HepG2 (cell line): Measurements from ENCODE around the gene CIAPIN1. TPM values are rescaled to one million over a fixed set of nuclear protein-coding genes. Genes with fewer than 3 reads are reported as not detected.

Experiments
- ARID2 ChIP-seq: sonication (generic); formaldehyde crosslinking; IDR thresholded peaks from 2 replicates; pipeline ENCODE4 v1.8.1; 2022; ENCODE audit warnings: mild to moderate bottlenecking, missing genetic modification reagents, borderline replicate concordance
- ATM ChIP-seq: fragments of 450-650 bp; IDR thresholded peaks from 2 replicates; pipeline ENCODE4 v1.7.1; 2017; ENCODE audit warnings: mild to moderate bottlenecking, borderline replicate concordance
- ELF3 ChIP-seq: IDR thresholded peaks from 2 replicates; pipeline ENCODE4 v1.6.1; 2016; ENCODE audit warnings: missing genetic modification reagents, missing compliant biosample characterization
- KAT8 ChIP-seq: IDR thresholded peaks from 2 replicates; pipeline ENCODE4 v1.6.1; 2016; ENCODE audit warnings: missing genetic modification reagents, missing compliant biosample characterization
- NR2F6 ChIP-seq, 2 experiments: IDR thresholded peaks; 2 replicates each; pipeline ENCODE4 v1.6.1; 2016; ENCODE audit warnings: antibody characterized with exemption in 1 of 2, mild to moderate bottlenecking in 1 of 2
- PHF5A ChIP-seq: IDR thresholded peaks from one replicate; pipeline ENCODE4 v1.6.1; 2018; ENCODE audit warnings: low read depth, missing genetic modification reagents; ENCODE audit not compliant: unreplicated experiment
- SIN3A ChIP-seq: IDR thresholded peaks from 2 replicates; pipeline ENCODE4 v1.6.1; 2011; ENCODE audit warnings: low read depth, mild to moderate bottlenecking, control low read depth, low read length, borderline replicate concordance
- SOX6 ChIP-seq, 2 experiments: fragments of 450-650 bp in 1 of 2; sonication (generic) in 1 of 2; formaldehyde crosslinking in 1 of 2; IDR thresholded peaks; 2 replicates each; pipeline versions ENCODE4 v1.4.0 to v1.6.1; 2017 to 2020; ENCODE audit warnings: antibody characterized with exemption in 1 of 2, mild to moderate bottlenecking in 1 of 2, missing genetic modification reagents in 1 of 2
- THYN1 ChIP-seq: sonication (generic); formaldehyde crosslinking; IDR thresholded peaks from 2 replicates; pipeline ENCODE4 v1.8.1; 2023; ENCODE audit warnings: low read depth, mild to moderate bottlenecking, moderate library complexity, missing genetic modification reagents, borderline replicate concordance
- TRIM24 ChIP-seq: sonication (generic); formaldehyde crosslinking; IDR thresholded peaks from 2 replicates; pipeline ENCODE4 v1.8.0; 2022; ENCODE audit warnings: mild to moderate bottlenecking, missing genetic modification reagents
- ZFYVE20 ChIP-seq: sonication (generic); formaldehyde crosslinking; IDR thresholded peaks from 2 replicates; pipeline ENCODE4 v1.8.0; 2023; ENCODE audit warnings: low read depth, mild to moderate bottlenecking, moderate library complexity, missing genetic modification reagents, borderline replicate concordance
- ZNF274 ChIP-seq: sonication (generic); formaldehyde crosslinking; IDR thresholded peaks from 2 replicates; pipeline ENCODE4 v1.5.1; 2020; ENCODE audit warnings: mild to moderate bottlenecking, missing genetic modification reagents
- ZNF589 ChIP-seq: sonication (generic); formaldehyde crosslinking; conservative IDR thresholded peaks from 2 replicates; pipeline ENCODE4 v1.8.0; 2022; ENCODE audit warnings: mild to moderate bottlenecking, moderate library complexity, missing genetic modification reagents
- ZNF616 ChIP-seq: sonication (generic); formaldehyde crosslinking; IDR thresholded peaks from 2 replicates; pipeline ENCODE4 v1.5.0; 2020; ENCODE audit warnings: low read depth, mild to moderate bottlenecking, missing genetic modification reagents
- ZNF619 ChIP-seq: sonication (generic); formaldehyde crosslinking; IDR thresholded peaks from 2 replicates; pipeline ENCODE4 v1.4.0; 2020; ENCODE audit warnings: mild to moderate bottlenecking, missing genetic modification reagents
- ZNF7 ChIP-seq: IDR thresholded peaks from 2 replicates; pipeline ENCODE4 v1.6.1; 2016; ENCODE audit warnings: missing biosample characterization, missing genetic modification reagents
- ZNF746 ChIP-seq: sonication (generic); formaldehyde crosslinking; IDR thresholded peaks from 2 replicates; pipeline ENCODE4 v1.8.0; 2022; ENCODE audit warnings: mild to moderate bottlenecking, missing genetic modification reagents
- ZNF782 ChIP-seq: sonication (generic); formaldehyde crosslinking; IDR thresholded peaks from 2 replicates; pipeline ENCODE4 v1.4.0; 2020; ENCODE audit warnings: missing genetic modification reagents, mild to moderate bottlenecking, borderline replicate concordance
- ZNF788 ChIP-seq: sonication (generic); formaldehyde crosslinking; IDR thresholded peaks from 2 replicates; pipeline ENCODE4 v1.5.0; 2020; ENCODE audit warnings: mild to moderate bottlenecking, missing genetic modification reagents, borderline replicate concordance
- ZNF816 ChIP-seq: sonication (generic); formaldehyde crosslinking; IDR thresholded peaks from 2 replicates; pipeline ENCODE4 v1.8.0; 2022; ENCODE audit warnings: missing genetic modification reagents, mild to moderate bottlenecking, borderline replicate concordance
- ZNF879 ChIP-seq: sonication (generic); formaldehyde crosslinking; IDR thresholded peaks from 2 replicates; pipeline ENCODE4 v1.8.1; 2023; ENCODE audit warnings: missing genetic modification reagents
- polyA plus RNA-seq, 8 experiments: library from polyadenylated mRNA; depleted of rRNA in 3 of 8; stranded (reverse) in 7 of 8; unstranded in 1 of 8; fragments of >200 nt; fragmentation: Illumina TruSeq in 4 of 8; extraction: Trizol in 4 of 8; gene quantifications; 2 replicates each; pipeline versions ENCODE4 v1.2.1 to v1.2.3, GENCODE V29; 2011 to 2016; ENCODE audit warnings: low read depth in 4 of 8, missing spikeins in 1 of 8, mixed read lengths in 1 of 8; ENCODE audit not compliant: insufficient read depth in 1 of 8
- total RNA-seq, 5 experiments: library from RNA; depleted of rRNA; stranded (reverse); fragments of >200 nt; fragmentation: Illumina TruSeq; extraction: Trizol; gene quantifications; 2 replicates each; pipeline ENCODE4 v1.2.3, GENCODE V29; 2016; ENCODE audit warnings: low read depth in 1 of 5
- TF ChIP-seq, protein P1 (sequence below): sonication (generic); formaldehyde crosslinking; IDR thresholded peaks from 2 replicates; pipeline ENCODE4 v1.4.0; 2020; ENCODE audit warnings: missing genetic modification reagents, borderline replicate concordance
- TF ChIP-seq, protein P2 (sequence below): sonication (generic); formaldehyde crosslinking; conservative IDR thresholded peaks from 2 replicates; pipeline ENCODE4 v1.8.0; 2022; ENCODE audit warnings: mild to moderate bottlenecking, moderate library complexity, missing genetic modification reagents
- TF ChIP-seq, protein P3 (sequence below): sonication (generic); formaldehyde crosslinking; IDR thresholded peaks from 2 replicates; pipeline ENCODE4 v1.4.0; 2020; ENCODE audit warnings: low read depth, mild to moderate bottlenecking, missing genetic modification reagents

Gene CIAPIN1
- total and polyA plus RNA-seq, 2 of the 13 experiments (the other 11 are each of a cell fraction or from before 2014, with no cell fraction given) = 69.3 to 89.7 TPM

DNA sequence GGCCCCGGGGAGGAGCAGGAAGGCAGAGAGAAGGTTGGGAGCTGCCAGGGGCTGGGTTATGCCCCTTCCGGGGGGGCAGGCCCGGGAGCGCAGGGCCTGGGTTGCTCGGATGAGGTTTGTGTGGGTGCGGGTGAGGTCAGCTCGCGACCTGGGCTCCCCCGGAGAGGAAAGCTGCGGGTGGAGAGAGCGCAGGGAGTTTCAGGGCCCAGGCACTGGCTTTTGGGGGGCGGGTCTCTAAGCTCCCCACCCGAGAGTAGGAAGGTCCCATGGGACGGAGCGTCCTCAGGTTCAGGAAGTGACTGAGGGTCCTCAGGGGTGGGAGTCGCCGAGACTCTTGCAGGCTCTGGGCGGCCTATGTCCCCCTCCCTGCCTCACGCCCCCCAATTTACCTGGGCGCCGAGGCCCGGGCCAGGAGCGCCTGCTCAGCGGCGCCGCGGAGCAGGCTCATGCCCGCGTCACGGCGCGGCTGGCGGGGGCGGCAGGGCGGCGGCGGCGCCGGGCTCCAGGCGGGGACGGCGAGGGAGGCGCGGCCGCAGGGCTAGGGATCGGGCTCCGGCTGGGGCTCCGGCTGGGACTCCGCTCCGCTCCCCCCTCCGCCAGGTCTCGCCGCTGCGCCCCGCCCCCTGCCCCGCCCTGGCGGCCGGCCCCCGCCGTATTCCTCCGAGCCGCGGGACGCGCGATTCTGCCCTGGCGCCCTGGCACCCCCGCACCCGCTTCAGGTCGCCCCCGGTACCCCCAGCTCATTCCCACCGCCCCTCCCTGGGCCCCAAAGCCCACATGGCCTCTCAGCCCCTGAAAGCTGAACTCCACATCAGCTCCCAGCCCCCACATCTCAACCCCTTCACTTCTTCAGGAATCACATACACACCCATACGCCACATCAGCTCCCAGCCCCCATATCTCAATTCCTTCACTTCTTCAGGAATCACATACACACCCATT is 39.0 kb upstream of the CIAPIN1 start, which contains the start of gene DOK4 (continued):
- TF ChIP-seq, protein P1, sequence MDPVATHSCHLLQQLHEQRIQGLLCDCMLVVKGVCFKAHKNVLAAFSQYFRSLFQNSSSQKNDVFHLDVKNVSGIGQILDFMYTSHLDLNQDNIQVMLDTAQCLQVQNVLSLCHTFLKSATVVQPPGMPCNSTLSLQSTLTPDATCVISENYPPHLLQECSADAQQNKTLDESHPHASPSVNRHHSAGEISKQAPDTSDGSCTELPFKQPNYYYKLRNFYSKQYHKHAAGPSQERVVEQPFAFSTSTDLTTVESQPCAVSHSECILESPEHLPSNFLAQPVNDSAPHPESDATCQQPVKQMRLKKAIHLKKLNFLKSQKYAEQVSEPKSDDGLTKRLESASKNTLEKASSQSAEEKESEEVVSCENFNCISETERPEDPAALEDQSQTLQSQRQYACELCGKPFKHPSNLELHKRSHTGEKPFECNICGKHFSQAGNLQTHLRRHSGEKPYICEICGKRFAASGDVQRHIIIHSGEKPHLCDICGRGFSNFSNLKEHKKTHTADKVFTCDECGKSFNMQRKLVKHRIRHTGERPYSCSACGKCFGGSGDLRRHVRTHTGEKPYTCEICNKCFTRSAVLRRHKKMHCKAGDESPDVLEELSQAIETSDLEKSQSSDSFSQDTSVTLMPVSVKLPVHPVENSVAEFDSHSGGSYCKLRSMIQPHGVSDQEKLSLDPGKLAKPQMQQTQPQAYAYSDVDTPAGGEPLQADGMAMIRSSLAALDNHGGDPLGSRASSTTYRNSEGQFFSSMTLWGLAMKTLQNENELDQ (CRISPR knock-in tag) = no peak
- TF ChIP-seq NR2F6 (IDR thresholded peaks at IDR 0.05) = no peak
- no peak for TF ChIP-seq NR2F6 (CRISPR knock-in tag; IDR thresholded peaks at IDR 0.05)
- TF ChIP-seq ZNF616 (CRISPR knock-in tag) = no peak
- TF ChIP-seq ZNF746 (CRISPR knock-in tag) = 0 out of 2 replicates have a peak, but pooled peaks have one; percentile 20
- no peak for TF ChIP-seq ZNF788 (CRISPR knock-in tag)
- no peak for TF ChIP-seq ZNF274 (CRISPR knock-in tag)
- 0 out of 2 replicates have a peak, but pooled peaks have one; percentile 2 for TF ChIP-seq KAT8 (CRISPR knock-in tag)
- TF ChIP-seq SOX6 (IDR thresholded peaks at IDR 0.05) = no peak
- 0 out of 2 replicates have a peak, but pooled peaks have one; percentile 29 for TF ChIP-seq SOX6 (CRISPR knock-in tag; IDR thresholded peaks at IDR 0.05)
- no peak for TF ChIP-seq ATM
- peak; percentile 47; the same call in 1 of the 2 replicates for TF ChIP-seq SIN3A
- no peak for TF ChIP-seq THYN1
- TF ChIP-seq ELF3 (CRISPR knock-in tag) = no peak
- 0 out of 2 replicates have a peak, but pooled peaks have one; percentile 62 for TF ChIP-seq ARID2 (CRISPR knock-in tag)
- no peak for TF ChIP-seq ZFYVE20 (CRISPR knock-in tag)
- TF ChIP-seq ZNF879 = no peak
- TF ChIP-seq TRIM24 (CRISPR knock-in tag) = no peak
- no peak for TF ChIP-seq ZNF816 (CRISPR knock-in tag)
- TF ChIP-seq ZNF7 (CRISPR knock-in tag) = no peak
- TF ChIP-seq ZNF782 (CRISPR knock-in tag) = 0 out of 2 replicates have a peak, but pooled peaks have one; percentile 31
- TF ChIP-seq, protein P2, sequence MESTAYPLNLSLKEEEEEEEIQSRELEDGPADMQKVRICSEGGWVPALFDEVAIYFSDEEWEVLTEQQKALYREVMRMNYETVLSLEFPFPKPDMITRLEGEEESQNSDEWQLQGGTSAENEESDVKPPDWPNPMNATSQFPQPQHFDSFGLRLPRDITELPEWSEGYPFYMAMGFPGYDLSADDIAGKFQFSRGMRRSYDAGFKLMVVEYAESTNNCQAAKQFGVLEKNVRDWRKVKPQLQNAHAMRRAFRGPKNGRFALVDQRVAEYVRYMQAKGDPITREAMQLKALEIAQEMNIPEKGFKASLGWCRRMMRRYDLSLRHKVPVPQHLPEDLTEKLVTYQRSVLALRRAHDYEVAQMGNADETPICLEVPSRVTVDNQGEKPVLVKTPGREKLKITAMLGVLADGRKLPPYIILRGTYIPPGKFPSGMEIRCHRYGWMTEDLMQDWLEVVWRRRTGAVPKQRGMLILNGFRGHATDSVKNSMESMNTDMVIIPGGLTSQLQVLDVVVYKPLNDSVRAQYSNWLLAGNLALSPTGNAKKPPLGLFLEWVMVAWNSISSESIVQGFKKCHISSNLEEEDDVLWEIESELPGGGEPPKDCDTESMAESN (CRISPR knock-in tag) = peak; percentile 99
- no peak for TF ChIP-seq ZNF589 (CRISPR knock-in tag)
- TF ChIP-seq PHF5A (CRISPR knock-in tag) = no peak
- TF ChIP-seq ZNF619 = no peak
- TF ChIP-seq, protein P3, sequence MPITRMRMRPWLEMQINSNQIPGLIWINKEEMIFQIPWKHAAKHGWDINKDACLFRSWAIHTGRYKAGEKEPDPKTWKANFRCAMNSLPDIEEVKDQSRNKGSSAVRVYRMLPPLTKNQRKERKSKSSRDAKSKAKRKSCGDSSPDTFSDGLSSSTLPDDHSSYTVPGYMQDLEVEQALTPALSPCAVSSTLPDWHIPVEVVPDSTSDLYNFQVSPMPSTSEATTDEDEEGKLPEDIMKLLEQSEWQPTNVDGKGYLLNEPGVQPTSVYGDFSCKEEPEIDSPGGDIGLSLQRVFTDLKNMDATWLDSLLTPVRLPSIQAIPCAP = no peak
